HTR-8/SVneo (cell line): ENCODE results near the gene RERE.
A peak's percentile ranks its signal among the peaks of the same experiment; 100 is the strongest.
"Not testable (repeated sequence)": the region's sequence is repeated elsewhere in the genome, so short reads cannot be mapped to it uniquely, and the experiment has no call there.

ENCODE experiments used
- DNase-seq: peaks from one replicate; pipeline ENCODE4 v3.0.0; 2011; ENCODE audit warnings: low spot score, mixed read lengths; ENCODE audit not compliant: insufficient read length
- FAIRE-seq: peaks from 2 replicates; lab custom pipeline; 2011; peaks lifted over from hg19 to GRCh38; lab: Jason Lieb, UNC

Gene RERE

GRCh38 chr1:8728464-8728863, 89.0 kb downstream of the RERE start:
- FAIRE-seq = no peak
- DNase-seq = no peak

GRCh38 chr1:8727809-8728213, 89.6 kb downstream of the RERE start:
- FAIRE-seq (no peak), DNase-seq (no peak)

- FAIRE-seq, DNase-seq: not testable (repeated sequence)
Observed at GRCh38 chr1:8727316-8727715, 90.1 kb downstream of the RERE start.

- FAIRE-seq = not testable (repeated sequence)
Observed at GRCh38 chr1:8726801-8727186, 90.6 kb downstream of the RERE start.

GRCh38 chr1:8723010-8723409, 94.4 kb downstream of the RERE start:
- FAIRE-seq = no peak
- DNase-seq = no peak

More at GRCh38 chr1:8726801-8727186, 90.6 kb downstream of the RERE start:
- not testable (repeated sequence) for DNase-seq

GRCh38 chr1:8722366-8722765, 95.1 kb downstream of the RERE start:
- no peak for FAIRE-seq

GRCh38 chr1:8721679-8722324, 95.6 kb downstream of the RERE start:
- FAIRE-seq (no peak), DNase-seq (no peak)

More at GRCh38 chr1:8722366-8722765, 95.1 kb downstream of the RERE start:
- no peak for DNase-seq

- no peak for FAIRE-seq
- DNase-seq = no peak
Observed at GRCh38 chr1:8720347-8720746, 97.1 kb downstream of the RERE start.

GRCh38 chr1:8718850-8719361, 98.5 kb downstream of the RERE start:
- no peak for DNase-seq
- FAIRE-seq = no peak

- DNase-seq (no peak), FAIRE-seq (no peak)
Observed at GRCh38 chr1:8717148-8717547, 100.3 kb downstream of the RERE start.

- no peak for FAIRE-seq
- no peak for DNase-seq
Observed at GRCh38 chr1:8716238-8716637, 101.2 kb downstream of the RERE start.

GRCh38 chr1:8714173-8714572, 103.3 kb downstream of the RERE start:
- FAIRE-seq = no peak

GRCh38 chr1:8712413-8713231, 104.8 kb downstream of the RERE start:
- DNase-seq (peak; percentile 50), FAIRE-seq (no peak)

More at GRCh38 chr1:8714173-8714572, 103.3 kb downstream of the RERE start:
- no peak for DNase-seq

- FAIRE-seq = no peak
- no peak for DNase-seq
Observed at GRCh38 chr1:8711873-8712412, 105.5 kb downstream of the RERE start.

GRCh38 chr1:8711151-8711550, 106.3 kb downstream of the RERE start:
- no peak for FAIRE-seq
- no peak for DNase-seq

GRCh38 chr1:8708259-8708658, 109.2 kb downstream of the RERE start:
- no peak for FAIRE-seq
- no peak for DNase-seq

GRCh38 chr1:8706995-8707396, 110.4 kb downstream of the RERE start:
- peak; percentile 72 for FAIRE-seq
- DNase-seq = peak; percentile 40

GRCh38 chr1:8706291-8706690, 111.1 kb downstream of the RERE start:
- no peak for DNase-seq
- FAIRE-seq = no peak

GRCh38 chr1:8704866-8705506, 112.5 kb downstream of the RERE start:
- FAIRE-seq (no peak), DNase-seq (no peak)
